Sigmoid colon (tissue), 7 donors: ENCODE measurements around the gene MYO1F. TPM values are rescaled to one million over a fixed set of nuclear protein-coding genes. Genes with fewer than 3 reads are reported as not detected.

Experiments used
- DNase-seq: peaks from one replicate; pipeline ENCODE4 v3.0.0-alpha.2; 2019
- H3K27ac ChIP-seq, 4 donors: fragments of 200-600 bp; sonication (generic); one replicate each; pipeline ENCODE4 v1.5.1; 2016 to 2019; ENCODE audit warnings: mild to moderate bottlenecking in 1 of 4
- H3K27me3 ChIP-seq, 3 donors: fragments of 200-600 bp; sonication (generic); one replicate each; pipeline ENCODE4 v1.5.1; 2019; ENCODE audit warnings: mild to moderate bottlenecking in 1 of 3
- H3K36me3 ChIP-seq, 4 donors: fragments of 200-600 bp; sonication (generic); one replicate each; pipeline ENCODE4 v1.5.1; 2016 to 2019
- H3K4me1 ChIP-seq, 4 donors: fragments of 200-600 bp; sonication (generic); one replicate each; pipeline ENCODE4 v1.5.1; 2017 to 2019
- H3K4me3 ChIP-seq, 4 donors: fragments of 200-600 bp; sonication (generic); one replicate each; pipeline ENCODE4 v1.5.1; 2017 to 2019; ENCODE audit warnings: mild to moderate bottlenecking in 2 of 4, moderate library complexity in 1 of 4
- H3K9me3 ChIP-seq, 4 donors: fragments of 200-600 bp in 3 of 4; sonication (generic) in 3 of 4; one replicate each; pipeline versions ENCODE4 v1.5.1 to v1.6.1; 2013 to 2019
- CTCF ChIP-seq, 4 experiments: fragments of 450-650 bp in 3 of 4; fragments of 200-600 bp in 1 of 4; IDR thresholded peaks; one replicate each; pipeline ENCODE4 v1.5.1; 2016 to 2019; ENCODE audit warnings: antibody characterized with exemption in 4 of 4, mild to moderate bottlenecking in 3 of 4, moderate library complexity in 2 of 4
- EP300 ChIP-seq, 4 donors: sonication (generic); formaldehyde crosslinking; IDR thresholded peaks; one replicate each; pipeline ENCODE4 v1.6.1; 2017; ENCODE audit warnings: antibody characterized with exemption in 4 of 4
- POLR2A ChIP-seq, 2 donors: fragments of 450-650 bp; IDR thresholded peaks; one replicate each; pipeline ENCODE4 v1.6.1; 2016; ENCODE audit warnings: antibody characterized with exemption in 2 of 2, mild to moderate bottlenecking in 2 of 2, moderate library complexity in 2 of 2
- POLR2AphosphoS5 ChIP-seq, 4 donors: sonication (generic); formaldehyde crosslinking; IDR thresholded peaks; one replicate each; pipeline ENCODE4 v1.6.1; 2017; ENCODE audit warnings: antibody characterized with exemption in 4 of 4
- WGBS, 2 donors: extraction: QIAGEN DNeasy Blood & Tissue Kit; methylation state at CpG; one replicate each; pipeline ENCODE4 v1.1.7; 2013; 5-methylcytosine and 5-hydroxymethylcytosine counted together
- intact Hi-C: fragments of 100-400 bp; cut with DNase I; formaldehyde crosslinking; loops from one replicate; pipeline ENCODE4 v1.15.1; 2023
- polyA plus RNA-seq, 3 donors: library from polyadenylated mRNA; stranded (reverse); fragments of 200-250 nt; gene quantifications; one replicate each; pipeline ENCODE4 v1.2.3, GENCODE V29; 2013
- total RNA-seq, 4 donors: library from RNA; depleted of rRNA; stranded (reverse); fragments of >200 nt; gene quantifications; one replicate each; pipeline ENCODE4 v1.1.0, GENCODE V29; 2016
- donor health status: healthy with polysubstance abuse.
- donor health status: Bipolar disorder and iron deficiency.
- donor health status: healthy.

The MYO1F gene
- total and polyA plus RNA-seq, 7 donors: 6.6 to 19.4 (median 10.2) TPM

GRCh38 chr19:8499048-8499833 lies 78.0 kb downstream of the MYO1F start:
- intact Hi-C loops: no loop called here
- Histone ChIP-seq H3K27me3 (no peaks in the 10 kb centered on the region), H3K9me3 (no peaks in the 10 kb centered on the region), H3K4me3 (no peak overlapping the region), H3K36me3 (no peaks in the 10 kb centered on the region), H3K4me1 (no peaks in the 10 kb centered on the region), H3K27ac (no peak overlapping the region)
- no peak for DNase-seq
- whole genome bisulfite sequencing, 2 donors: 86 to 91% methylated on average over 41 of the region's 41 CpGs
- TF ChIP-seq CTCF (IDR thresholded peaks at IDR 0.05) (no peak), EP300 (IDR thresholded peaks at IDR 0.05) (no peak), POLR2AphosphoS5 (IDR thresholded peaks at IDR 0.05) (no peak), POLR2A (IDR thresholded peaks at IDR 0.05) (no peak)

GRCh38 chr19:8498295-8498694 lies 78.9 kb downstream of the MYO1F start:
- intact Hi-C loops: no loop called here
- Histone ChIP-seq H3K36me3 (no peaks in the 10 kb centered on the region), H3K4me3 (no peak overlapping the region), H3K9me3 (no peaks in the 10 kb centered on the region), H3K4me1 (no peaks in the 10 kb centered on the region), H3K27ac (no peak overlapping the region), H3K27me3 (no peaks in the 10 kb centered on the region)
- TF ChIP-seq POLR2AphosphoS5 (IDR thresholded peaks at IDR 0.05) (no peak), POLR2A (IDR thresholded peaks at IDR 0.05) (no peak), CTCF (IDR thresholded peaks at IDR 0.05) (no peak), EP300 (IDR thresholded peaks at IDR 0.05) (no peak)
- no peak for DNase-seq
- 88 to 90% methylated on average over 22 of the region's 22 CpGs for WGBS, 2 donors

GRCh38 chr19:8494158-8494557 lies 83.1 kb downstream of the MYO1F start:
- Histone ChIP-seq H3K9me3 (no peaks in the 10 kb centered on the region), H3K4me1 (no peaks in the 10 kb centered on the region), H3K27me3 (no peaks in the 10 kb centered on the region), H3K4me3 (no peak overlapping the region), H3K27ac (no peak overlapping the region), H3K36me3 (peaks cover 0 to 13% (median under 1%) of the 10 kb centered on the region in 4 donors)
- 44 to 88% methylated on average over 7 of the region's 7 CpGs for WGBS, 2 donors
- DNase-seq: no peak
- intact Hi-C loops: no loop called here
- TF ChIP-seq CTCF (IDR thresholded peaks at IDR 0.05) (no peak), POLR2AphosphoS5 (IDR thresholded peaks at IDR 0.05) (no peak), POLR2A (IDR thresholded peaks at IDR 0.05) (no peak), EP300 (IDR thresholded peaks at IDR 0.05) (no peak)

- TF ChIP-seq EP300 (IDR thresholded peaks at IDR 0.05): no peak
- Histone ChIP-seq H3K9me3 (no peaks in the 10 kb centered on the region), H3K27ac (no peak overlapping the region), H3K36me3 (peaks cover 14 to 38% (median 19%) of the 10 kb centered on the region in 4 donors), H3K4me3 (no peak overlapping the region), H3K4me1 (no peaks in the 10 kb centered on the region), H3K27me3 (no peaks in the 10 kb centered on the region)
- intact Hi-C loops: no loop called here
- DNase-seq: no peak
- WGBS, 2 donors: 86 to 91% methylated on average over 6 of the region's 6 CpGs
These were observed 85.7 kb downstream of the MYO1F start for GRCh38 chr19:8491574-8491973.

GRCh38 chr19:8490873-8491272 lies 86.4 kb downstream of the MYO1F start:
- WGBS, 2 donors: 90 to 91% methylated on average over 12 of the region's 12 CpGs
- Histone ChIP-seq H3K27me3 (no peaks in the 10 kb centered on the region), H3K4me3 (no peak overlapping the region), H3K27ac (no peak overlapping the region), H3K9me3 (no peaks in the 10 kb centered on the region), H3K4me1 (no peaks in the 10 kb centered on the region), H3K36me3 (peaks cover 19 to 45% (median 26%) of the 10 kb centered on the region in 4 donors)
- intact Hi-C loops: no loop called here
- no peak for DNase-seq
- TF ChIP-seq CTCF (IDR thresholded peaks at IDR 0.05): no peak
- TF ChIP-seq POLR2A (IDR thresholded peaks at IDR 0.05): no peak
- no peak for TF ChIP-seq POLR2AphosphoS5 (IDR thresholded peaks at IDR 0.05)
- TF ChIP-seq EP300 (IDR thresholded peaks at IDR 0.05): no peak
